Measurements from ENCODE around the gene REXO4.

The REXO4 gene

DNA sequence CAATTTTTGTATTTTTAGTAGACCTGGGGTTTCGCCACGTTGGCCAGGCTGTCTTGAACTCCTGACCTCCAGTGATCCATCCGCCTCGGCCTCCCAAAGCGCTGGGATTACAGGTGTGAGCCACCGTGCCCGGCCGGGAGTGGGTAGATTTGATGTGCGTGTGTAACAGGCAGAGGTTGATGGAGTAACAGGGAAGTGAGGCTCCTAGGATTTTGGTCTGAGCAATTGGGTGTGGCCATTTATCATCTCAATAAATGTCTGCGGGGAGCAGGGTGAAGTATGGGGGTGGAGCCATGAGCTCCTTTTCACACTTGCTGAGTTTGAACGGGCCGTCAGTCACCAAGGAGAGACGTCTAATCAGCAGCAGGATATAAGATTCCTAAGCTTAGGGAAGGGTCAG is 1.2 kb upstream of the REXO4 start:
- H3K27ac ChIP-seq, result no peak overlapping the region
- H3K27me3 ChIP-seq, result peaks cover 0 to 5% of the 10 kb centered on the region in 2 donors
- no peak overlapping the region for H3K4me3 ChIP-seq
- no peaks in the 10 kb centered on the region for H3K9me3 ChIP-seq
- H3K4me1 ChIP-seq, result peaks cover 0 to 26% (median 22%) of the 10 kb centered on the region in 4 donors
- DNase-seq, result no peak
- TF ChIP-seq, protein P1, sequence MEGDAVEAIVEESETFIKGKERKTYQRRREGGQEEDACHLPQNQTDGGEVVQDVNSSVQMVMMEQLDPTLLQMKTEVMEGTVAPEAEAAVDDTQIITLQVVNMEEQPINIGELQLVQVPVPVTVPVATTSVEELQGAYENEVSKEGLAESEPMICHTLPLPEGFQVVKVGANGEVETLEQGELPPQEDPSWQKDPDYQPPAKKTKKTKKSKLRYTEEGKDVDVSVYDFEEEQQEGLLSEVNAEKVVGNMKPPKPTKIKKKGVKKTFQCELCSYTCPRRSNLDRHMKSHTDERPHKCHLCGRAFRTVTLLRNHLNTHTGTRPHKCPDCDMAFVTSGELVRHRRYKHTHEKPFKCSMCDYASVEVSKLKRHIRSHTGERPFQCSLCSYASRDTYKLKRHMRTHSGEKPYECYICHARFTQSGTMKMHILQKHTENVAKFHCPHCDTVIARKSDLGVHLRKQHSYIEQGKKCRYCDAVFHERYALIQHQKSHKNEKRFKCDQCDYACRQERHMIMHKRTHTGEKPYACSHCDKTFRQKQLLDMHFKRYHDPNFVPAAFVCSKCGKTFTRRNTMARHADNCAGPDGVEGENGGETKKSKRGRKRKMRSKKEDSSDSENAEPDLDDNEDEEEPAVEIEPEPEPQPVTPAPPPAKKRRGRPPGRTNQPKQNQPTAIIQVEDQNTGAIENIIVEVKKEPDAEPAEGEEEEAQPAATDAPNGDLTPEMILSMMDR (IDR thresholded peaks at IDR 0.05), result no peak
- peaks cover 4 to 14% (median 13%) of the 10 kb centered on the region in 3 donors for H3K36me3 ChIP-seq
- intact Hi-C loops (cut with DNase I; ENCODE audit: low total_unique reads), result loop anchor here (5.0 kb wide), 1 partner anchor 42 kb away; the partner anchor contains the start of genes STKLD1 and SURF4

DNA sequence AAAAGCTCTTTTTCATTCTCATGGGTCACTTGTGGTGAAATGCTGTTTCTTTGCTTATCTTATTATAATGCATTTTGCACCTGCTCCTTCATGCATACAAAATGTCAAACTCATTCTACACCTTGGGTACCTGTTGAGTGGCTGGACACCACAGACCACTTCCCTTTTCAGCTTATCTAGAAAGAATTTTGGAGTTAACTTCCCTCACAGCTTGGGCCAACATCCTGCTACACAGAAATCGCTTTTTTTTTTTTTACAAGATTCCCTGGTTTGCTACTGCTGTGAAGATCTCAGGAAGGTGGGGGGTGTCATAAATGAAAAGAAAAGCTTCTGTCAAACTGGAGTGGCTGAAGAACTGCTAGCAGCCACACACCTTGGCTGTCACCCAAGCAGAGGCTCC is 2.6 kb downstream of the REXO4 start:
- no peak overlapping the region for H3K27ac ChIP-seq
- intact Hi-C loops (cut with DNase I; ENCODE audit: low total_unique reads), result loop anchor here (5.0 kb wide), 1 partner anchor 38 kb away; the partner anchor contains the start of genes STKLD1 and SURF4
- peaks cover 32 to 51% (median 47%) of the 10 kb centered on the region in 3 donors for H3K36me3 ChIP-seq

GRCh38 chr9:133408042-133408441 is 9.8 kb downstream of the REXO4 start:
- no peaks in the 10 kb centered on the region for H3K4me1 ChIP-seq
- intact Hi-C loops (cut with DNase I; ENCODE audit: low total_unique reads), result loop anchor here (1.0 kb wide), 1 partner anchor 77 kb away; no protein-coding TSS in a partner anchor
- H3K27me3 ChIP-seq, result no peaks in the 10 kb centered on the region
- H3K9me3 ChIP-seq, result no peaks in the 10 kb centered on the region
- no peak overlapping the region for H3K4me3 ChIP-seq
- no peak for DNase-seq
- peaks cover 45 to 100% (median 75%) of the 10 kb centered on the region in 3 donors for H3K36me3 ChIP-seq
- TF ChIP-seq, protein P1 (IDR thresholded peaks at IDR 0.05), result no peak
- H3K27ac ChIP-seq, result no peak overlapping the region

More for the DNA sequence above, 2.6 kb downstream of the REXO4 start:
- DNase-seq, result no peak
- no peaks in the 10 kb centered on the region for H3K27me3 ChIP-seq
- H3K9me3 ChIP-seq, result no peaks in the 10 kb centered on the region
- TF ChIP-seq, protein P1 (IDR thresholded peaks at IDR 0.05), result no peak
- H3K4me3 ChIP-seq, result no peak overlapping the region
- peaks cover 0 to 26% (median 22%) of the 10 kb centered on the region in 4 donors for H3K4me1 ChIP-seq

DNA sequence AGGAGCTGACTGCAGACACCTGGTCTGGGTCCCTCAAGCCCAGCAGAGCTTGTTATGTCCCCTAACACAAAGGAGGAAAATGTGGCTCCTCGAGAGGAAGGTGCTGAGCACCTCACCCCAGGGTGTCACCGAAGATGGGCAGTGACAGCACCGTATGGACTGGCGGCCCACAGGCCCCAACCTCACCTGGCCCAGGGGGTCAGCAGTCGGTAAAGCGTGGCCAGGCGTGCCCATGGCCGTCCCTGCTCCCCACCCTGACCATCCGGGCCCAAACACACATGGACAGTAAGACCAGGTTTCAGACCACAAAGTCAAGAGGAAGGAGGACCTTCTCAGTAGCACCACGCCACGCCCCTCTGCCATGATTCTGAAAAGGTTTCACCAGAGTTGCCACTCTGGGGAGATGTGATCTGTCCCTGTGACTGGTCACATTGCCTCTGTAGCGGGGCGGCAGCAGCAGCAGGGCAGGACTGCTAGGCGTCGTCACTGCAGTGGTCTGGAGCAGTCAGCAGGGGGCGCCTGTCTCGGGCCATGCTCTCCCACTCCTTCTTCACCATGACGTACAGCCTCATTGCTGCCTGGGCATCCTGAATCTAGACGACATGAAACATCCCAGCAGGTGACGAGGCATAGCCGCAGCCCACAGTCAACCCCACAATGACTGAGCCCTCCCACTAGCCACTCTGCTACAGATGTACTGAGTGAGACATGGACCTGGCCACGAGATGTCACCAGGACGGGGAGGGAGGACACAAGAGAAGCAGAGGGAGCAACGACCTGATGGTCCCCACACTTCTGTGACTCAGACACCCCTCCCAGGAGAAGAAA is 11.1 kb downstream of the REXO4 start:
- H3K36me3 ChIP-seq, result peaks cover 32 to 100% (median 62%) of the 10 kb centered on the region in 3 donors
- H3K27me3 ChIP-seq, result no peaks in the 10 kb centered on the region
- H3K27ac ChIP-seq, result no peak overlapping the region
- intact Hi-C loops (cut with DNase I; ENCODE audit: low total_unique reads), result no loop called here
- DNase-seq, result peak; percentile 42 to 78
- no peaks in the 10 kb centered on the region for H3K4me1 ChIP-seq
- TF ChIP-seq, protein P1 (IDR thresholded peaks at IDR 0.05), result peak; percentile 78 to 85
- no peak overlapping the region for H3K4me3 ChIP-seq
- no peaks in the 10 kb centered on the region for H3K9me3 ChIP-seq

DNA sequence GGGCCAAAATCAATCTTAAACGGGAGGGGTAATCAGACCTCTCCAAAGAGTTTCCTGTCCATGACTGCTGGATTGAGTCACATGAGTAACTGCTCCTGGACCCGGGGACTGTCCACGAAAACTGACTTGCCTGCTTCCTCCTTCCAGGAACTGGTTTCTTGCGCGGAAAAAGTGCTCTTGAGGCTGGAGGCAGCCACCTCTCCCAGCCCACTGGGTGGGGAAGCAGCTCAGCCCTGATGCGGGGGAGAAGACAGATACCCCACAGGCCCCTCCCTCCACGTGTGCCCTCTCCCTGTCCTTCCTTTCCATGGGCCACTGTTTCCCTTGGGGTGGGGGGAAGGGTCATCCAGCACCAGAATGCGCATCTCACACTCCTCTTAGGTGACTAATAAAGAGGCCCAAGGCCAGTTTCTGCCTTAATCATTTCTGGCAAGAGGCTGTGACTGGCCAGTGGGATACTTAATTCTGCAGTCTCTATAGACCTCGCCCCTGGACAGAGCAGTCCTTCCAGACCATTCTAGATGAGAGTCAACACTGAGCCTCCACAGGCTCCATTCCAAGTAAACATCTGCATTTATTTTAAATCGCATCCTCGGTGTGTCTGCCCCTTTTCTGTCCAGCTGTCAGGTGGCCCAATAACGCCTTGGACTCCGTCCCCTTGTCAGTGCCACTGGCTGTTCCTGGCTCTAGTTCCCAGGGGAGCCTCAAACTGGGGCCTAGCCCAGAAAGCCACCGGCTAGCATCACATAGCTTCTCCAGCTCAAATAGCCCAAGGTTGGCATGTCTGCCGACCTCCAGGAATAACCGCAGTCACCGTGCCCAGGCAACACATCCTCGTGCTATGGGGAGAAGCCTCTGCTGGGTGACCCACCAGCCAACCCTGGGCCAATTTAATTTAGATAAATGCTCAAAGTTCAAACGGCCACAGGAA is 12.0 kb downstream of the REXO4 start:
- Histone ChIP-seq H3K27me3 (no peaks in the 10 kb centered on the region), H3K36me3 (peaks cover 24 to 97% (median 55%) of the 10 kb centered on the region in 3 donors), H3K9me3 (no peaks in the 10 kb centered on the region), H3K4me1 (no peaks in the 10 kb centered on the region), H3K27ac (no peak overlapping the region), H3K4me3 (no peak overlapping the region)
- TF ChIP-seq, protein P1 (IDR thresholded peaks at IDR 0.05), result no peak
- intact Hi-C loops (cut with DNase I; ENCODE audit: low total_unique reads), result no loop called here
- no peak for DNase-seq

All from tibial artery (tissue), 4 donors.